CD4-positive, alpha-beta T cell treated with Interleukin-17A for 1 hour (primary cell): ENCODE measurements around the gene RHOA.

Source experiments
- DNase-seq: peaks from one replicate; pipeline ENCODE4 v3.0.0-alpha.2; 2020

The RHOA gene

DNA sequence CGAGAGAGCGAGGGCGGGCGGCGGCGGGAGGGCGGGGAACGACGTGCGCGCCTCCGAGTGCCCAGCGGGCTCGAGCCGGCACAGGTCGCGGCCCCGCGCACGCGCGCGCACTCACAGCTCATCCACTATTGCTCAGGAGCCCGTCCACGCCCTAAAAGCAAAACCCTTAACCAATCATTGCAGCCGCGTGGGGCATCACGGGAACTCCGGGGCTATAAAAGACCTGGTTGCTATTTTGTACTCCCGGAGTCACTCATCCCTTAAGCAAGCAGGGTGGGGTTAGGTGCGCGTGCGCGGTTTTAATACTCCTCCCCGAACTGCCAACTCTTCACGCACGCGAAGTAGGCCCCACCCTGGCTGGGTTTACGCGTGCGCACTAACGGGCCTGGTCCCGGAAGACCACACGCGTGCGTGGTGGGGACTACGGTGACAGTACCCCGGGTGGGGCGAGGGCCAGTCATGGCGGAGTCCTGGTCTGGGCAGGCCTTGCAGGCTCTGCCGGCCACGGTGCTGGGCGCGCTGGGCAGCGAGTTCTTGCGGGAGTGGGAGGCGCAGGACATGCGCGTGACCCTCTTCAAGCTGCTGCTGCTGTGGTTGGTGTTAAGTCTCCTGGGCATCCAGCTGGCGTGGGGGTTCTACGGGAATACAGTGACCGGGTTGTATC lies at the start of gene RHOA, which contains the start of gene TCTA:
RHOA (minus strand) TSS at position 9 of the 664 bp plus-strand sequence. CDS start 36,387 bp downstream, outside the sequence.
TCTA (plus strand) TSS at position 456 of the 664 bp plus-strand sequence; CDS start at position 460, 4 bp downstream.
- peak; percentile 100 for DNase-seq

DNA sequence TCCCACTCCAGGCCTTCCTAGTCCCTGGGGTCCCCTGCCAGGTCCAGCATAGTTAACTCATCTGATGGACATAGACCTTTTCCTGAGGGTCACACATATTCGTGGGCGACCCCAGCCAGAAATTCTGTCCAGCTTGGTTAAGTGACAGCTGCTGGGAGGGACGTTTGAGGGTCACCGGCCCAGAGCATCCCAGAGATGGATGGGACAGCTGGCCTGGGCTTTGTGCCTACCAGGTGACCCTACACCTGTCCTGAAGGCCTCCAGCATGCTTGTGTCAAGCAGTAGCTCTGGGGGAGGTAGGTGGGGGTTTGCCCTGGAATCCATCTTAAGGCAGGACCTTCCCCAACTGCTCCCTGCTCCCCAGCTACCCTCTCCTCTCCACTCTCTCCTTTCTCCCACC lies 49.2 kb upstream of the RHOA start:
- no peak for DNase-seq

GRCh38 chr3:49460188-49460890 lies 48.6 kb upstream of the RHOA start:
- DNase-seq, result no peak

- no peak for DNase-seq
These were observed 44.7 kb upstream of the RHOA start for GRCh38 chr3:49456466-49456865.

- no peak for DNase-seq
These were observed 43.3 kb upstream of the RHOA start for GRCh38 chr3:49454898-49455681.

GRCh38 chr3:49454458-49454857 lies 42.7 kb upstream of the RHOA start:
- DNase-seq, result no peak

DNA sequence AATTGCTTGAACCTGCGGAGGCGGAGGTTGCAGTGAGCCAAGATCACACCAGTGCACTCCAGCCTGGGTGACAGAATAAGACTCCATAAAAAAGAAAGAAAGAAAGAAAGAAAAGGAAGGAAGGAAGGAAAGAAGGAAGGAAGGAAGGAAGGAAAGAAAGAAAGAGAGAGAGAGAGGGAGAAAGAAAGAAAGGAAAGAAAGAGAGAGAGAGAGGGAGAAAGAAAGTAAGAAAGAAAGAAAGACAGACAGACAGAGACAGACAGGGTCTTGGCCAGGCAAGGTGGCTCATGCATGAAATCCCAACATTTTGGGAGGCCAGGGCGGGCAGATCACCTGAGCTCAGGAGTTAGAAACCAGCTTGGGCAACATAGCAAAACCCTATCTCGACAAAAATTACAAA lies 41.8 kb upstream of the RHOA start:
- DNase-seq, result no peak

DNA sequence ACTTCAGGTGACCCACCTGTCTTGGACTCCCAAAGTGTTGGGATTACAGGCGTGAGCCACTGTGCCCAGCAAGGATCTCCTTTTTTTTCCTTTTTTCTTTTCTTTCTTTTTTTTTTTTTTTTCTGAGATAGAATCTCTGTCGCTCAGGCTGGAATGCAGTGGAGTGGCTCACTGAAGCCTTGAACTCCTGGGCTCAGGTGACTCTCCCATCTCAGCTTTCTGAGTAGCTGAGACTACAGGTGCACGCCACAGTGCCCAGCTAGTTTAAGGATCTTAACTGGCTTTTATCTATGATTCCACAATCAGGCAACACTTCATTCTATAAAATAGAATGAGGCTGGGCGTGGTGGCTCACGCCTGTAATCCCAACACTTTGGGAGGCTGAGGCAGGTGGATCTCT lies 33.6 kb upstream of the RHOA start:
- DNase-seq, result no peak

DNA sequence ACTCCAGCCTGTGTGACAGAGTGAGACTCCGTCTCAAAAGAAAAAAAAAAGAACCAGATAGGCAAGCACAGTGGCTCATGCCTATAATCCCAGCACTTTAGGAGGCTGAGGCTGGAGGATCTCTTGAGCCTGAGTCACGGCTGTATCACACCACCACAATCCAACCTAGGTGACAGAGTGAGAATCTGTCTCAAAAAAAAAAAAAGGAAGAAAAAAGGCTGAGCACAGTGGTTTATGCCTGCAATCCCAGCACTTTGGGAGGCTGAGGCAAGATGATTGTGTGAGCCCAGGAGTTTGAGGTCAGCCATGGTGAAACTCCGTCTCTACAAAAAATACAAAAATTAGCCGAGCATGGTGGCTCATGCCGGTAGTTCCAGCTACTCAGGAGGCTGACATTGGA lies 23.0 kb upstream of the RHOA start:
- DNase-seq, result no peak

DNA sequence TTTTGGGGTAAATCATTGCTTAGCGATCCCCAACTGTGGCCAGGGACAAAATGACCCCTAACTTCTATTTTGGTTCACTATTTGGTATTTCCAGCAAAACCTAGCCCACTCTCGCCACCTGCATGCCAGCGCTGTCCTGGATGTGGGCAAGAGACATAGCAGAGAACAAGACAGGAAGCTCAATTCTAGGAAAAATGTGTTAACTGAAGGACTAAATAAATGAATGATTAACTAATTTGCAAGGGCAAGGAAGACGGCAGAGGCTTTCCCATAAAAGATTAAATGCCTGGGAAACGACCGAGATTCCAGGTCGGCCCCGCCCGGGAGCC lies 16.9 kb upstream of the RHOA start:
- no peak for DNase-seq

DNA sequence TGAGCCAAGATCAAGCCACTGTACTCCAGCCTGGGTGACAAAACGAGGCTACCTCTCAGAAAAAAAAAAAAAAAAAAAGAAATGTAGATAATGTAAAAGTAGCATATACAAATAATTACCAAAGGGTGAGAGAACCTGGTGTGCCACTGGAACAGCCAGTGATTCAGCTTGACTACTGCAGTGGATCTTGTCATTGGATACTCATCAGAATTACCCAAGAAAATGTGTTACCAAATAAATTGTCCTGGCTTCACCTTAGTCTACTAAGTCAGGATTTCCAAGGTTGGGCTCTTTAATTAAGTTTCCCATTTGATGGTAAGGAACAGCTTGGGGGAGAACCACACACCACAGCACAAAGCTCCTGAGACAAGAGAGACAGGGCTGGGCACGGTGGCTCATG lies 15.8 kb upstream of the RHOA start:
- DNase-seq, result no peak

DNA sequence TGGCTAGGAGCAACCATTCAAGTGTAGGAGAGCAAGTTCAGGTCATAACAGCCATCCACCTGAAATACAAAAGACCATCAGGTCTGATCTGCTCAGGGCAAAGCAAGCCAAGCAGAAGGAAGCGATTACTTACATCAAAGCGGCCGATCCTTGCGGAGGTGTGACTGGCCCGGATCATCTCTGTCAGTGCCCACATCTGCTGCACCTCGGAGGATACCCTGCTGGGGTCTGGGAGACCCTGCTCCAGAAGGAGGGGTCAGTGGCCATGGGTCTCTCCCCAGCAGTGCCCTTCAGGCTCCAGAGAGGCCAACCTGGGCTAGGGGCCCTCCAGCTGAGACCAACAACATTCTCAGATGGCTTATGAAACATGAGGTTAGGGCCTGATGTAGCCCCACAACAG lies 13.0 kb upstream of the RHOA start:
- no peak for DNase-seq

- no peak for DNase-seq
These were observed 10.8 kb upstream of the RHOA start, which contains the start of gene AMT for GRCh38 chr3:49422379-49423248. TSS of gene AMT (minus strand) at chr3:49422473. CDS start at chr3:49422450, 23 bp downstream.

GRCh38 chr3:49421890-49422378 lies 10.2 kb upstream of the RHOA start:
- no peak for DNase-seq

- DNase-seq, result no peak
These were observed 5.8 kb upstream of the RHOA start for GRCh38 chr3:49417516-49418120.

DNA sequence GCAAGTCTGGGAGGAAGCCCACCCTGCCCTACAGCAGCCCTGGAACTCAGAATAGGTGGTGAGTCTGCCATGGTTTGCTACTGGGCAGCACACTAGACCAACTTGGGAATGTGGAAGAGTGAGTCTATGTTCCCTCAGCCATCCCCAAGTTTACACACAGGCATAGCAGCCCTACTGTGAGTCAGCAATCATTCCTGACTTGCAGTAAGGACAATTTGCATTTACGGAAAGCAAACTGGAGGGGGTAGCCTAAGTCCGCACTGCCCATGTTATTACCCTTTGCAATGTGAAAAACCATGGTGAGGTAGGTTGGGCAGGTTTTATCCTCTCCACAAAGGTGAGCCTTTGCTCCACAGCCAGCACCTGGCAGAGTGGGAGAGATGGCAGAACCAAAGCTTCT lies 5.1 kb upstream of the RHOA start:
- DNase-seq, result no peak

DNA sequence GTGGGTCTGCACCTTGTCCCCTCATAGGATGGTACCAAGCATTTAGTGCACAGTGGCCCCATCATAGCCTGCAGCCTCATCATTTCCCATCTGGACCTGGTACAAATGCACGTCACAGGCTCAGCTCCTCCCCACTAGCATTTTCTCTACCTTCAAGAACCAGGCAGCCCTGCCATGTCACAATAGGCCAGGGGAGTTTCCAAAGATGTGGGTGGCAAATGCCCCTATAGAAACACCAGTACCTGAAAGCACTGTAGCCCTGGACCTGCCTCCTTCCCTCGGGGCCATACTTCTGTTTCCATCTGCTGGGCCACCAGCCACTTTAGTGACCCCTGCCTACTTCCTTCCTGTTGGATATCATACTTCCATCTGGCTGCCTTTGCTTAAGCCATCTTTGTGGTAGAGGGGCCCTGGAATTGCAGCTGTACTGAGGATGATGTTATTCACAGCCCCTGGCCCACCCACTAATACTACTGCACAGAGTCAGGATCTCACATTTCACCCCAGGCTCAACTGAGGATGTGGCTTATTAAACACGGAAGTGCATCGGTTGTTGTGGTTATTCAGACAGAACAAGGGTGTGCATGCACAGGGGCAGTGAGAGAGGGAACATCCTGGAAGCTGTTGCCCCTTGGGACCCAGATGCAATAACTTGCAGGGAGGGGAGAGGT lies 4.3 kb upstream of the RHOA start:
- DNase-seq, result peak; percentile 87

DNA sequence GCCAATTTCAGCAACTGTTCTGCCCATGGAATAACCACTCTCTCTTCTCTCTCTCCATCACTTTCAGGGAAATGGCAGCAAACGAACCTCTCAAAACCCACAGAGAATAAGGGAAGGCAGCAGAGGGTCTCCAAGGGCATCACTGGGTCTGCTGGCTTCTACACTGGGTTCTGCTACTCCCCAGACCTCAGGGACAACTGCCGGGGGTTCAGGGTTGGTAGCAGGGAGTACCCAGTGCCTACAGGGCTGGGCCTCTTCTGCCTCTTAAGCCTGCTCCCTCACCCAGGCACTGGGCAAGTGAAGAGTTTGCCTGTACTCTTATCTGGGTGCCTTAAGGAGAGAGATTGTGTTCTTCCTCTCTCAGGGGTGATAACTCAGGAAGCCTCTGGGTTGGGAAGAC lies 3.0 kb upstream of the RHOA start:
- DNase-seq, result no peak

DNA sequence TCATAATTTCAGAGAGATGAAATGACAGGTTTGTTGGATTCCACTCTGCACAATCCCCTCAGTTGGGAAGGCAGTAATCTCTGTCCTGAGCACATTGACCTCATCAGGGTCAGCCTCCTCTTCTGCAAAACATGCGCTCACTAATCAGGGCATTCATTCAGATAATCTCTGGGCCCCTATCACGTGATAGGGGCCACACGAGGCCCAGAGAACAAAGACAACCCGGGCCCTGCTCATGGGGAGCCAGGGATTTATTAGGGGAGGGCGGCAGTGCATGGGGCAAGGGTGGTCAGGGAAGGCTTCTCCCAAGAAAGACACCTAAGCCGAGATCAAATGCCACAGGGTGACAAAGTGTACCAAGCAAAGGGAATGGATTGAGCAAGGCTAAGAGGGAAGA lies 1.6 kb upstream of the RHOA start:
- no peak for DNase-seq

DNA sequence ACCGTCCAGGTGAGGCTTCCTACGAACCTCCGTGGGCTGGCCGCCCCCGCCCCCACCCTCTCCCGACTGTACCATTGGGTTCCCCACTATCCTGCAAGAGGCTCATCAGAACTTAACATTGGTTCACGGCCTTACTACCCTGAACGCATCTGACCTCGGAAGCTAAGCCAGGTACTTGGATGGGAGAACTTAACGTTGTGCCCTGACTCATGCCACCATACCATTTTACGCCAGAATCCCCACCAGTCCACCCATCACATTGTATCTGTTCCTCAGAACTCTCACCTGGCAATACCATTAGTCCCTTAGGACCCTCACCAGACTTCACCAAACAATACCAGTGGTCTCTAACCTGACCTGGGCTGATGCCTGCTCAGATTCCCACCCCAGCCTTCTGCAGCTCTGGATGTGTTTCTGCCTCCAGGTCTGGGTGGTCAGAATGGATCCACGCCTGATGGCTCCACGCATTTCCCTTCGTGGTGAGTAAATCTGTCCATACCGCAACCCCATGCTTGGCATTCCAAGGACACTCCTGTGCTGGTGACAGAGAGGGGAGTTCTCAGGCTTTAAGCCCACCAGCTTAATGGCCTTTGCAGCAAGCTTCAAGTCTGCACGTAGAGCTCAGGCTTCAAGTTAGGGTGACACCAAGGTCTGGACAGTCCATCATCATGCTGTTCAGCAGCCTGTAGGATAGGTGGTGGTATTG lies 1.0 kb upstream of the RHOA start:
- DNase-seq, result no peak

DNA sequence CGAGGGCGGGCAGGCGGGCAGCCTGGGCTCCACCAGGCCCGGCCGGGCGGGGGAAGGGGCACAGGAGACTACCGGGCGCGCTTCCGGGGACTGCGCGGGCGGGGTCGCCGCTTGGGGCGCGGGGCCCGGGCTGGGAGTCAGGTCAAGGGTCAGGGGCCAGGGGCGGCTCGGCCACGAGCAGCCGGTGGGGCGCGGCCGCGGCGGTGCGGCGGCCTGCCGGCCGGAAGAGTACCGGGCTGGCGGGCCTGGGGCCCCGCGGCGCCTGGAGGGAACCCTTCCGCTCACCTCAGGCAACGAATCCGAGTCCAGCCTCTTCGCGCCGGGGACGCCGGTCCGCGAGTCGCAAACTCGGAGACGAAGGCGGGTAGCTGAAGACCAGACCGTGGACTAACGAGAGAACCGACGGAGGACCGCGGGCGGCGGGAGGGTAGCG lies 225 bp downstream of the RHOA start:
- DNase-seq, result peak; percentile 68
